NCI-H2227 treated with DMSO at 0.1 percent for 48 hours (cell line): Measurements from ENCODE around the gene FUT7.

Experiments used
- DNase-seq: peaks from one replicate; lab custom pipeline; 2025; lab: John Stamatoyannopoulos, UW

The FUT7 gene

DNA sequence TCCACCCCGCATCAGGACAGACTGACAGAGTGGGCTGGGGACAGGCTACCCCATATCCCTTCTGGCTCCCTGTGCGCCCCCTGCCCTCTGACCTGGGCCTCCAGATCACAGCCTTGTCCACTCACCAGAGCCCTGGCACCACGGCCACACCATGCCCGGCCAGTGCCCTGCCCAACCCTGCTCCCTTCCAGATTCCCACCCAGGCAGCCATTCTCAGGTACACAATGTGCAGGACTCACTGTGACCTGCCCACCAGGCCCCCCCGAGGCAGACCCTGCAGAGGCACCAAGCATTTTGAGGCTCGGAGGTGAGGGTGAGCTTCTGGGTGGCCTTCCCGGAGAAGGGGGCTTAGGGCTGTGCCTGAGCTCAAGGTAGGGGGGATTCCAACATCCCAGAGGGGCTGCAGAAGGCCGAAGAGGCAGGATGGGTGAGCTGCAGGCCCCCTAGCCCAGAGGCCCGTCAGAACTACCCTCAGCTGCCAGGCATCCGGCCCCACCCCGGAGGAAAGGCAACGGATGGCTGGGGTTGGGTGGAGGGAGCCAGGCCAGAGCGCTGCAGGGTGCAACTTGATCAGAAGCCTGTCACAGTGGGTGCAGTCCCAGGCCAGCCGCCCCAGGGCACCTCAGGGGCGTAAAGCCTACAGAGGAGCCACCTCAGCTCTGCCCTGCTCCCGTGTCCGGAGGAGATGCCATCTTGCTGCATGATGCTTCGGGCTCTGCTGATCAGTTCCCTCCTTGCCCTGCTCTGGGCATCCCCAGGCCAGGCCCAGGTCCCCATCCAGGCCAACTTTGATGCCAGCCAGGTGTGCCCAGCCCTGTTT lies 49.4 kb downstream of the FUT7 start, which contains the start of gene LCNL1:
TSS of gene LCNL1 (plus strand) at position 762 of the 820 bp plus-strand sequence. CDS start 594 bp downstream, outside the sequence.
- no peak for DNase-seq

GRCh38 chr9:136981588-136982231 lies 50.2 kb downstream of the FUT7 start:
- DNase-seq = no peak

GRCh38 chr9:136980669-136981478 lies 51.0 kb downstream of the FUT7 start:
- no peak for DNase-seq
